Endodermal cell (in vitro differentiated cells): ENCODE data around the gene ABCA7. TPM values are rescaled to one million over a fixed set of nuclear protein-coding genes. Genes with fewer than 3 reads are reported as not detected.

Experiments used
- DNase-seq: peaks from one replicate; pipeline ENCODE4 v3.0.0-alpha.2; 2017
- H3K27ac ChIP-seq: 2 replicates; pipeline ENCODE4 v1.5.1; 2013; ENCODE audit warnings: mild to moderate bottlenecking, low read depth, low read length, moderate library complexity
- H3K27me3 ChIP-seq: 2 replicates; pipeline ENCODE4 v1.6.1; 2013; ENCODE audit warnings: mild to moderate bottlenecking, low read length, moderate library complexity; ENCODE audit not compliant: insufficient read depth, control insufficient read depth, poor library complexity, severe bottlenecking
- H3K36me3 ChIP-seq: 2 replicates; pipeline ENCODE4 v1.7.0; 2013; ENCODE audit warnings: mild to moderate bottlenecking, low read length, moderate library complexity; ENCODE audit not compliant: control insufficient read depth, insufficient read depth
- H3K4me1 ChIP-seq: one replicate; pipeline ENCODE4 v1.7.0; 2013; ENCODE audit warnings: low read length; ENCODE audit not compliant: control insufficient read depth, insufficient read depth
- H3K4me3 ChIP-seq: 2 replicates; pipeline ENCODE4 v1.5.1; 2013; ENCODE audit warnings: mild to moderate bottlenecking, low read length, moderate library complexity
- H3K9ac ChIP-seq: 2 replicates; pipeline ENCODE4 v1.6.1; 2013; ENCODE audit warnings: mild to moderate bottlenecking, low read length, moderate library complexity; ENCODE audit not compliant: poor library complexity, severe bottlenecking; ENCODE audit errors: extremely low read depth
- H3K9me3 ChIP-seq: 2 replicates; pipeline ENCODE4 v1.6.1; 2013; ENCODE audit warnings: mild to moderate bottlenecking, low read length, moderate library complexity; ENCODE audit not compliant: control insufficient read depth
- H3K27ac Mint-ChIP-seq: 2 replicates; pipeline ENCODE4 v1.8.0; 2020; ENCODE audit warnings: mixed read lengths
- H3K27me3 Mint-ChIP-seq: 2 replicates; pipeline ENCODE4 v1.8.0; 2021; ENCODE audit warnings: mild to moderate bottlenecking, mixed read lengths; ENCODE audit not compliant: insufficient read depth
- H3K36me3 Mint-ChIP-seq: 2 replicates; pipeline ENCODE4 v1.8.0; 2020; ENCODE audit warnings: low read depth, mixed read lengths
- H3K4me1 Mint-ChIP-seq: 2 replicates; pipeline ENCODE4 v1.8.0; 2020; ENCODE audit warnings: mixed read lengths
- H3K4me3 Mint-ChIP-seq: 2 replicates; pipeline ENCODE4 v1.8.0; 2020; ENCODE audit warnings: mild to moderate bottlenecking, moderate library complexity, mixed read lengths
- H3K9me3 Mint-ChIP-seq: 2 replicates; pipeline ENCODE4 v1.8.0; 2020; ENCODE audit warnings: mild to moderate bottlenecking, mixed read lengths
- WGBS, 2 experiments: methylation state at CpG; one replicate each; pipeline versions ENCODE4 v1.1.5 to v1.1.7; 2013; ENCODE audit warnings: missing lambda C conversion rate in 2 of 2, mixed read lengths in 1 of 2; ENCODE audit not compliant: insufficient coverage in 1 of 2, insufficient read length in 1 of 2; 5-methylcytosine and 5-hydroxymethylcytosine counted together
- total RNA-seq, 2 donors: library from RNA; stranded (reverse); fragmentation: NEBNext Ultra II Directional in 1 of 2; extraction: Animal tissue kit (Norgen Biotek cat#: 25700) in 1 of 2; gene quantifications; 2 replicates in 1 of 2; 3 replicates in 1 of 2; pipeline ENCODE4 v1.2.1, GENCODE V29; 2021
- TF ChIP-seq, protein P1 (sequence below): fragments of 200-600 bp; sonication (generic); conservative IDR thresholded peaks from 2 replicates; pipeline ENCODE4 v1.5.0; 2021; ENCODE audit warnings: antibody characterized with exemption, mild to moderate bottlenecking

Gene ABCA7
- total RNA-seq, 2 donors from 2014 or later, result 67.2 to 68.7 TPM

DNA sequence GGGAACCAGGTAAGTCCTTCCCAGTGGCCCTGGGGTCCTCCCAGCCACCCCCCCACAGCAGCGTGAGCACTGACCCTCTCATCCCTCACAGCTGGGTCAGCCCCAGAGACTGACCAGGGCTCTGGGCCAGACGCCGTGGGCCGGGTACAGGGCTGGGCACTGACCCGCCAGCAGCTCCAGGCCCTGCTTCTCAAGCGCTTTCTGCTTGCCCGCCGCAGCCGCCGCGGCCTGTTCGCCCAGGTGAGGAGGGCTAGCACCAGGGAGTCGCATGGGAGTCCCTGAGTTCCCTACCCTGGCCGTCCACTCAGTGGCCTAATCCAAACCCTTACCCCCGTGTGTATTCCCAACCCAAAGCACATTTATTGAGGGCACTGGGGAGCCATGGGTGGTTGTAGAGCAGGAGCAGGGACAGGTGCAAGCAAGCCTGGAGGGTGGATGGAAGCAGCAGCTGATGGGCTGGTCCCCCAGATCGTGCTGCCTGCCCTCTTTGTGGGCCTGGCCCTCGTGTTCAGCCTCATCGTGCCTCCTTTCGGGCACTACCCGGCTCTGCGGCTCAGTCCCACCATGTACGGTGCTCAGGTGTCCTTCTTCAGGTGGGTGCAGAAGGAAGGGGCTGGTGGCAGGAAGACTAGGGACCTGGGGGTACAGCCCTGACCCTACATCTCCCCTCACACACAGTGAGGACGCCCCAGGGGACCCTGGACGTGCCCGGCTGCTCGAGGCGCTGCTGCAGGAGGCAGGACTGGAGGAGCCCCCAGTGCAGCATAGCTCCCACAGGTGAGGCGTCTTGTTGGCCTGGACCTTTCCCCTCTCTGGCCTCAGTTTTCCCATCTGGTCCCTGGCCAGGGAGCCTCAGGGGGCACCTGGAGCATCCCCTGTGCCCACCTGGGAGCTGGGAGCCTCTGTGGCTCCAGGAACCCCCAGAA lies 14.5 kb downstream of the ABCA7 start:
- WGBS, 2 experiments, result 89 to 96% methylated on average over 7 to 28 of the region's 28 CpGs
- DNase-seq, result no peak
- Mint-ChIP-seq H3K9me3 (no peaks in the 10 kb centered on the region), H3K27ac (no peak overlapping the region), H3K4me1 (no peaks in the 10 kb centered on the region), H3K4me3 (no peak overlapping the region), H3K27me3 (no peaks in the 10 kb centered on the region), H3K36me3 (peaks cover 31% of the 10 kb centered on the region)
- Histone ChIP-seq H3K4me3 (no peak overlapping the region), H3K36me3 (peaks cover 37% of the 10 kb centered on the region), H3K27ac (no peak overlapping the region), H3K9ac (no peak overlapping the region), H3K4me1 (no peaks in the 10 kb centered on the region), H3K9me3 (peaks cover 18% of the 10 kb centered on the region), H3K27me3 (no peaks in the 10 kb centered on the region)
- TF ChIP-seq, protein P1, sequence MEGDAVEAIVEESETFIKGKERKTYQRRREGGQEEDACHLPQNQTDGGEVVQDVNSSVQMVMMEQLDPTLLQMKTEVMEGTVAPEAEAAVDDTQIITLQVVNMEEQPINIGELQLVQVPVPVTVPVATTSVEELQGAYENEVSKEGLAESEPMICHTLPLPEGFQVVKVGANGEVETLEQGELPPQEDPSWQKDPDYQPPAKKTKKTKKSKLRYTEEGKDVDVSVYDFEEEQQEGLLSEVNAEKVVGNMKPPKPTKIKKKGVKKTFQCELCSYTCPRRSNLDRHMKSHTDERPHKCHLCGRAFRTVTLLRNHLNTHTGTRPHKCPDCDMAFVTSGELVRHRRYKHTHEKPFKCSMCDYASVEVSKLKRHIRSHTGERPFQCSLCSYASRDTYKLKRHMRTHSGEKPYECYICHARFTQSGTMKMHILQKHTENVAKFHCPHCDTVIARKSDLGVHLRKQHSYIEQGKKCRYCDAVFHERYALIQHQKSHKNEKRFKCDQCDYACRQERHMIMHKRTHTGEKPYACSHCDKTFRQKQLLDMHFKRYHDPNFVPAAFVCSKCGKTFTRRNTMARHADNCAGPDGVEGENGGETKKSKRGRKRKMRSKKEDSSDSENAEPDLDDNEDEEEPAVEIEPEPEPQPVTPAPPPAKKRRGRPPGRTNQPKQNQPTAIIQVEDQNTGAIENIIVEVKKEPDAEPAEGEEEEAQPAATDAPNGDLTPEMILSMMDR, result no peak

DNA sequence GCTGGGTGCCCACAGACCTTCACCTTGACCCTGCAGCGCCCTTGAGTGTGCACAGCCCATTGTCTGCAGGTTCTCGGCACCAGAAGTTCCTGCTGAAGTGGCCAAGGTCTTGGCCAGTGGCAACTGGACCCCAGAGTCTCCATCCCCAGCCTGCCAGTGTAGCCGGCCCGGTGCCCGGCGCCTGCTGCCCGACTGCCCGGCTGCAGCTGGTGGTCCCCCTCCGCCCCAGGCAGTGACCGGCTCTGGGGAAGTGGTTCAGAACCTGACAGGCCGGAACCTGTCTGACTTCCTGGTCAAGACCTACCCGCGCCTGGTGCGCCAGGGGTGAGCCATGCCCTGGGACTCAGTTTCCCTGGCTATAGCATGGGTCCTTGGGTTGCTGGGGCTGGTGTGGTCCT lies 15.1 kb downstream of the ABCA7 start:
- 94% methylated on average over 13 to 14 of the region's 14 CpGs for WGBS, 2 experiments
- Histone ChIP-seq H3K9ac (no peak overlapping the region), H3K9me3 (peaks cover 18% of the 10 kb centered on the region), H3K4me1 (no peaks in the 10 kb centered on the region), H3K4me3 (no peak overlapping the region), H3K27me3 (no peaks in the 10 kb centered on the region), H3K27ac (no peak overlapping the region), H3K36me3 (peaks cover 37% of the 10 kb centered on the region)
- no peaks in the 10 kb centered on the region for H3K9me3 Mint-ChIP-seq
- H3K4me1 Mint-ChIP-seq, result no peaks in the 10 kb centered on the region
- no peak for DNase-seq
- TF ChIP-seq, protein P1, result no peak
- no peak overlapping the region for H3K4me3 Mint-ChIP-seq
- peaks cover 31% of the 10 kb centered on the region for H3K36me3 Mint-ChIP-seq
- H3K27ac Mint-ChIP-seq, result no peak overlapping the region
- H3K27me3 Mint-ChIP-seq, result no peaks in the 10 kb centered on the region

DNA sequence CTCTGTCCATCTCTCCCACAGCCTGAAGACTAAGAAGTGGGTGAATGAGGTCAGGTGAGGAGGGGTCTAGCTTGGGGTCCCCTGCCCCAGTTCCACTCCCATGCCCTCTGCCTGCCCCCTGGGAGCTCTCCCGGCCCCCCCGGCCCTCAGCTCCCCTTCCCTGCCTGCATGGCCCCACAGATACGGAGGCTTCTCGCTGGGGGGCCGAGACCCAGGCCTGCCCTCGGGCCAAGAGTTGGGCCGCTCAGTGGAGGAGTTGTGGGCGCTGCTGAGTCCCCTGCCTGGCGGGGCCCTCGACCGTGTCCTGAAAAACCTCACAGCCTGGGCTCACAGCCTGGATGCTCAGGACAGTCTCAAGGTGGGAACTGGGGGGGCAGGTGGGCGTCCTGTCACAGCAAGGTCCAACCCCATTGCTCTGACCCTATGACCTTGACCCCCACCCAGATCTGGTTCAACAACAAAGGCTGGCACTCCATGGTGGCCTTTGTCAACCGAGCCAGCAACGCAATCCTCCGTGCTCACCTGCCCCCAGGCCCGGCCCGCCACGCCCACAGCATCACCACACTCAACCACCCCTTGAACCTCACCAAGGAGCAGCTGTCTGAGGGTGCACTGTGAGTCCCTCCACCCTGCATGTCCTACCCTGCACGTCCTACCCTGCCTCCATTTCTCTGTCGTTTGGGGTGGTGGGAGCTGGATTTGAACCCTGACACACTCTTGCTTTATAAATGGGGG lies 16.1 kb downstream of the ABCA7 start:
- H3K9me3 ChIP-seq, result peaks cover 18% of the 10 kb centered on the region
- H3K27me3 Mint-ChIP-seq, result no peaks in the 10 kb centered on the region
- DNase-seq, result no peak
- H3K27ac Mint-ChIP-seq, result no peak overlapping the region
- H3K27ac ChIP-seq, result no peak overlapping the region
- no peak overlapping the region for H3K9ac ChIP-seq
- no peaks in the 10 kb centered on the region for H3K4me1 Mint-ChIP-seq
- WGBS, 2 experiments, result 92 to 100% methylated on average over 11 to 20 of the region's 20 CpGs
- no peaks in the 10 kb centered on the region for H3K27me3 ChIP-seq
- H3K4me1 ChIP-seq, result no peaks in the 10 kb centered on the region
- no peak overlapping the region for H3K4me3 Mint-ChIP-seq
- no peaks in the 10 kb centered on the region for H3K9me3 Mint-ChIP-seq
- H3K36me3 Mint-ChIP-seq, result peaks cover 28% of the 10 kb centered on the region
- TF ChIP-seq, protein P1, result no peak
- no peak overlapping the region for H3K4me3 ChIP-seq
- peaks cover 37% of the 10 kb centered on the region for H3K36me3 ChIP-seq
